IPS-15b (cell line): ENCODE data around the gene MYZAP.

Experiments
- H3K27me3 ChIP-seq: one replicate; pipeline ENCODE4 v1.6.1; 2013; ENCODE audit warnings: low read length; ENCODE audit not compliant: control insufficient read depth, insufficient read depth
- H3K36me3 ChIP-seq: one replicate; pipeline ENCODE4 v1.6.1; 2013; ENCODE audit warnings: low read length; ENCODE audit not compliant: control insufficient read depth, insufficient read depth
- H3K4me1 ChIP-seq: one replicate; pipeline ENCODE4 v1.6.1; 2013; ENCODE audit warnings: mild to moderate bottlenecking, low read length; ENCODE audit not compliant: control insufficient read depth, insufficient read depth
- H3K4me3 ChIP-seq: one replicate; pipeline ENCODE4 v1.5.1; 2013; ENCODE audit warnings: low read depth, low read length
- H3K9ac ChIP-seq: one replicate; pipeline ENCODE4 v1.6.1; 2013; ENCODE audit warnings: low read depth, mild to moderate bottlenecking, low read length
- H3K9me3 ChIP-seq: one replicate; pipeline ENCODE4 v1.6.1; 2013; ENCODE audit warnings: mild to moderate bottlenecking, low read length; ENCODE audit not compliant: control insufficient read depth, insufficient read depth

Gene MYZAP

DNA sequence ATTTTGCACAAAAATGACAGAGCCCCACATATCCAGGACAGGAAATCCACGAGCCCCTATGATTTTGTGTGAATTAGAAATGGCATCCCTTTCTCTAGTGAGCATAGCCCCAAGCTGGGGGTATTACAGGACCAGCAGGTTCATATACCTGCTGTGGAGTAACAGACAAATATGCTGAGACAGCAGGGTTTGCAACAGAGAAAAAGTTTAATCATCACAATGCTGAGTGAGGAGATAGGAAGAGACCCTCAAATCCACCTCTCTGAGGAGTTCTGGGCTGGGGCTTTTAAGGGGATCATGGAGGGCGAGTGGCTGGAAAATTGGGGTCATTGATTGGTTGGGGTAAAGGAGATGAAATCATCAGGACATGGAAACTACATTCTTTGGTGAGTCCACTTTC, 8.4 kb upstream of the MYZAP start:
- H3K9me3 ChIP-seq: no peaks in the 10 kb centered on the region
- no peak overlapping the region for H3K9ac ChIP-seq
- no peaks in the 10 kb centered on the region for H3K4me1 ChIP-seq
- no peaks in the 10 kb centered on the region for H3K36me3 ChIP-seq
- no peak overlapping the region for H3K4me3 ChIP-seq
- H3K27me3 ChIP-seq: no peaks in the 10 kb centered on the region

DNA sequence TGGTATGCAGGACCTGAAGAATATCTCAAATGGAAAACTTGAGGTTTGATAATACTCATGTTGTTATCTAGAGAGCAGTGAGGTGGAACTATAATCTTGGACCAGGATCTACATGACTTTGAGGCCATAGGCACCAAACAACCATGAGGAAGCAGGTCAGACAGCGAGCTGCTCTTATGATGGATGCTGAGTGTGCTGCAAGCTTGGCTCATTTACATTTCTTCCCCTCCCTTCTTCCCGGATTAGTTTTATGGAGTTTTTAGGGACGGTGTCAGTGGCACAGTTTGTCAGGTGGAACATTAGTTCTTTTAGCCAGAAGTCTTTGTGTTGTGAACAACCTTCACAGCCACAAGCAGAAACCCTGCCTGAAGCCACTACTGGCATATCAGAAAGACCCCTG, 8.0 kb upstream of the MYZAP start:
- H3K9me3 ChIP-seq: no peaks in the 10 kb centered on the region
- no peak overlapping the region for H3K4me3 ChIP-seq
- H3K36me3 ChIP-seq: no peaks in the 10 kb centered on the region
- no peaks in the 10 kb centered on the region for H3K27me3 ChIP-seq
- no peaks in the 10 kb centered on the region for H3K4me1 ChIP-seq
- H3K9ac ChIP-seq: no peak overlapping the region

DNA sequence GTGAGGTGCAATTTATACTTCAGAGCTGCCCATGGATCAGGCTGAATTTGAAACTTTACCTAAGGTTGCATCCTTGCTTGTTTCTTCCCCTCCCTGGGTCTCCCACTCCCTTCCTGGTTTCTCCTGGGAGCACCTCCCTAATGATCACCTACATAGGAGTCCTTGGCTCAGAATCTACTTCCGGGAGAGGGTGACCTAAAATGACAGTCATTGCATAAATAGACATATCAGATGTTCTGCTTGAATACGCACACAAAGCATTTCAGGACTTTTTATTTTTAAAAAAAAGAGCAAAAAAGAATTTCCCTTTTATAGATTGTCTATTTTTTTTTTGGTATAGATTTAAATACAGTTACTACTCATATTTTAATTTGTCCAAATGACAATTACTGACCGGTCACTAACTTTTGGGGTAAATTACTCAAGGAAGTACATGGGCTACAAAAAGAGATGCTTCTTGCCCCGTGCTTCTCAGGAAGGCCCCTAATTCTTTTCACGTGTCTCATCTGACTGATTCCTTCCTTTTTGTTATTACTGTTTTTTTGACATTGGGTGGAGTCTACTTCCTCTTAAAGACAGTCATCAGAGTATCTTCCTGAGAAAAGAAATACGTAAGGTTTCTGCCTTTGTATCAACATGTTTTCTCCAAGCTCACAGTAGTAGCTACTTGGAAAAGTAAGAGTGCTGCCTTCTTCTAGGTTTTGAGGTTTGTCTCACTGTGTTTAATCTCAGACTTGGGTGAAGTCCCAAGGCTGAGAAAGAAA, 4.9 kb upstream of the MYZAP start:
- H3K4me1 ChIP-seq: no peaks in the 10 kb centered on the region
- H3K27me3 ChIP-seq: peaks cover 15% of the 10 kb centered on the region
- H3K9me3 ChIP-seq: no peaks in the 10 kb centered on the region
- H3K36me3 ChIP-seq: no peaks in the 10 kb centered on the region
- H3K9ac ChIP-seq: no peak overlapping the region
- H3K4me3 ChIP-seq: no peak overlapping the region

DNA sequence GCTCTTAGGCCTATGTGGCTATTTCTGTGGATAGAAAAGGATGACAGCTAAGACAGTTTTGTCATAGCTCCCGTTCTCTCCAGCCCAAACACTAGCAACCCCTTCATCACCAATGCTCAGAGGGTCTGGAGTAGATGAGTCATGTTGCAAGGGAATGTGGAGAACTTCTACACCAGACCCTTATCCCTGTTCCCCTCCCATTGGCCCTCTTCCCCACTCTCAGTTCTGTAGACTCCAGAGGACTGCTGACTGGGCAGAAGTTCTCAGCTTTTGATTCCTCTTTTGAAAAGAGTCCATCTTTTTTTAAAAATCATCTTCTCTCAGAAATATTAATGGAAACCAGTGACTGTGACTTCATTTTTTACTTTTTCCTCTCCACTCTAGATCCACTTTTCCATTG, 2.4 kb upstream of the MYZAP start:
- H3K36me3 ChIP-seq: no peaks in the 10 kb centered on the region
- H3K9me3 ChIP-seq: no peaks in the 10 kb centered on the region
- H3K9ac ChIP-seq: no peak overlapping the region
- H3K4me1 ChIP-seq: no peaks in the 10 kb centered on the region
- H3K4me3 ChIP-seq: no peak overlapping the region
- peaks cover 26% of the 10 kb centered on the region for H3K27me3 ChIP-seq

DNA sequence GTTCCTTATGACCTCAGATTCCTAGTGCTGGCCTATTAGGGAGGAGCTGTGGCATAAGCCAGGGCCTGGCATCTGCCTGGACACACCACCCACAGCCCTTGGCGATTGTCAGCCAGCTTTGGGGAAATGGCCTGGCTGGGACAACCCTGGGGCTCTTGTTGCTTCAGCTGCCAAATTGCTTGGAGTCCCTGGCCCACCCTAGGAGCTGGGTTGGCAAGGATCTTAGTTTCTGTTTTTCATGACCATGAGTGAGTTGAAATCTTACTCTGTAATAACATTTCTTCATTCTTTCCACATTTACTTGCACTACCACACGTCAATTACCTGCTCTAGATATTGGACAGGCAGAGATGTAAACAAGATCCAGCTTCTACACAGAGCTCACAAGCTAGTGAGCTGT, 1.9 kb upstream of the MYZAP start:
- no peaks in the 10 kb centered on the region for H3K4me1 ChIP-seq

DNA sequence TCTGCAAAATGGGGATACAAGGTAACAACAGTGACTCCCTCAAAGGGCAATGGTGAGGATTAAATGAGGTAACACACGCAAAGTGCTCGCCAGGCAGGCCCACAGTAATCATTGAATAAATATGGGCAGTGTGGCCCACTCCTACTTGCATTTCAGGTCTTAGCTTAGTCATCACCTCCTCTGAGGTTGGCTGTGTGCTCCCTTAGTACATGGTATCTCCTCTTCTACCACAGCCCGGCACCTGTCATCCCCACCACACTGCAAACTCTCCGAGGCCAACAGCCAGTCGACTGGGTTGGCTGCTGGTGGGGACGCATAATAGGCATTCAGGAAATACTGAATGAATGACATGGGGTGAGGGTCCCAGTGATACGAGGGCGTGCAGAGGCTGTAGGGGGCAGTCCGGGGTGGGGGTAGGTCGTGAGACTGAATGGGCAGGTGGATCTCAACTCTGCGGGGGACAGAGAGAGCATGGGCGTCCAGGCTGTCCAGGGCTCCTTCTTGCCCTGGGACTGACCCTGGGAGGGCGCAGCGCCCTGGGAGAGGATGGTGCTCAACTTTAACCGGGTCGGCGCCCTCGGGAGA, 375 bp upstream of the MYZAP start:
- Histone ChIP-seq H3K27me3 (peaks cover 26% of the 10 kb centered on the region), H3K4me3 (peak overlapping the region; percentile 66), H3K9me3 (no peaks in the 10 kb centered on the region), H3K4me1 (no peaks in the 10 kb centered on the region), H3K9ac (no peak overlapping the region), H3K36me3 (no peaks in the 10 kb centered on the region)

More for the DNA sequence above, 1.9 kb upstream of the MYZAP start:
- no peaks in the 10 kb centered on the region for H3K36me3 ChIP-seq
- no peak overlapping the region for H3K9ac ChIP-seq
- peaks cover 26% of the 10 kb centered on the region for H3K27me3 ChIP-seq
- no peaks in the 10 kb centered on the region for H3K9me3 ChIP-seq
- no peak overlapping the region for H3K4me3 ChIP-seq

DNA sequence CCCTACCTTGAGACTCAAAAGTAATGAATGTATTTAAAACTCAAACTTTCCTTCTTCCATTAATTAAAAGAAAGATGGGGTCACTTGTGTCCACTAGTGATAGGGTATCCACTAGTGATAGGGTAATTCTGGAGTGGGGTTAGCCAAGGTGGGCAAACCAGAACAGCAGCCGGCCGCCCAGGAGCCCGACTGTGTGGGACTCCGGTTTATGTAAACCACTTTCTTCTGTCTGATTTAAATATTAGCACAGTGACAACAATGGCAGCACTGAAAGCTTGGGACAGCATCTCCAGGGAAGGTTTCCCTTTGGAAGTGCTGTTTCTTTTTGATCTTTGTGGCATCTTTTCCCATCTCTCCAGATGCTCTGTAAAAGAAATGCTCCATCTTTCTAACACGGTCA, 722 bp downstream of the MYZAP start:
- no peaks in the 10 kb centered on the region for H3K9me3 ChIP-seq
- H3K27me3 ChIP-seq: peaks cover 26% of the 10 kb centered on the region
- H3K4me3 ChIP-seq: peak overlapping the region; percentile 66
- H3K36me3 ChIP-seq: no peaks in the 10 kb centered on the region
- H3K4me1 ChIP-seq: no peaks in the 10 kb centered on the region
- H3K9ac ChIP-seq: no peak overlapping the region

DNA sequence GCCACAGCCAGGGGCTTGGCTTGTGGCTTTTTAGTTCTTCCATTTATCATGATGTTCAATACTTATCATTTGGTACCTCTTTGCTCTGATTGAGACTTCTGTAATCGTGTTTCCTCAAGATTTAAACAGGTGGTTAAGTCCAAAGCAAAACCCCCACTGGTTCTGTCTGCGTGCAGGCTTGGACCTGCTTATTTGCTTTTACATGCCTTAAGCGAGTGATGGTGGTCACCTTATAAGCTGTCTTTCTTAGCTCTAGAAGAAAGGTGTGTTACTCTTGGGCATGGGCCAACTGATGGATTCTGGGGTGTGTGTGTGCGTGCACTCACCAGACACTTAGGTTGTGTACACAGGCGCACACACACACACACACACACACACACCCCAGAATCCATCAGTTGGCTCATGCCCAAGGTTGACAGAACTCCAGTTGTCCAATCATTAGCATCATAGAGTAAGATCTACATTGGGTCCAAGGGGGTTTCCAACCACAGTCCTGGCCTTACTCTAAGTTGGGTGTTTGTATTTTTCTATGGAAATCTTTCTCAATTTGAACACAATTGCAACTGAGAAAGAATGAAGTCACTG, 1.2 kb downstream of the MYZAP start:
- Histone ChIP-seq H3K9ac (no peak overlapping the region), H3K4me1 (no peaks in the 10 kb centered on the region), H3K36me3 (no peaks in the 10 kb centered on the region), H3K9me3 (no peaks in the 10 kb centered on the region), H3K4me3 (no peak overlapping the region), H3K27me3 (peaks cover 26% of the 10 kb centered on the region)

DNA sequence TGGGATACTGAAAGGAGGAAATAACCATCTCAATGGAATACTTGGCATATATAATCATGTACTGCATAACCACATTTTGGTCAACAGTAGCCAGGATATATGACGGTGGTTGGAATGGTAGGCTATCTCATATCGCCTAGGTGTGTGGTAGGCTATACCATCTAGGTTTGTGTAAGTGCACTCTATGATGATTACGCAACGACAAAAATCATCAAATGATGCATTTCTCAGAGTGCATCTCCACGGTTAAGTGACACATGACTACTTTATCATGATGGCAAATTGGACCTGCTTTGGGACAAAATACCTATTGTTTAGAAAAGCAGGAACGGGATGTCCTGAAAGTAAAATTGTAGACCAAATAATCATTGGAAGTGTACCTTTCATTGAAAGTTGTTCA, 2.8 kb downstream of the MYZAP start:
- Histone ChIP-seq H3K9ac (no peak overlapping the region), H3K27me3 (peaks cover 23% of the 10 kb centered on the region), H3K4me1 (peaks cover under 1% of the 10 kb centered on the region), H3K4me3 (no peak overlapping the region), H3K9me3 (no peaks in the 10 kb centered on the region), H3K36me3 (no peaks in the 10 kb centered on the region)

DNA sequence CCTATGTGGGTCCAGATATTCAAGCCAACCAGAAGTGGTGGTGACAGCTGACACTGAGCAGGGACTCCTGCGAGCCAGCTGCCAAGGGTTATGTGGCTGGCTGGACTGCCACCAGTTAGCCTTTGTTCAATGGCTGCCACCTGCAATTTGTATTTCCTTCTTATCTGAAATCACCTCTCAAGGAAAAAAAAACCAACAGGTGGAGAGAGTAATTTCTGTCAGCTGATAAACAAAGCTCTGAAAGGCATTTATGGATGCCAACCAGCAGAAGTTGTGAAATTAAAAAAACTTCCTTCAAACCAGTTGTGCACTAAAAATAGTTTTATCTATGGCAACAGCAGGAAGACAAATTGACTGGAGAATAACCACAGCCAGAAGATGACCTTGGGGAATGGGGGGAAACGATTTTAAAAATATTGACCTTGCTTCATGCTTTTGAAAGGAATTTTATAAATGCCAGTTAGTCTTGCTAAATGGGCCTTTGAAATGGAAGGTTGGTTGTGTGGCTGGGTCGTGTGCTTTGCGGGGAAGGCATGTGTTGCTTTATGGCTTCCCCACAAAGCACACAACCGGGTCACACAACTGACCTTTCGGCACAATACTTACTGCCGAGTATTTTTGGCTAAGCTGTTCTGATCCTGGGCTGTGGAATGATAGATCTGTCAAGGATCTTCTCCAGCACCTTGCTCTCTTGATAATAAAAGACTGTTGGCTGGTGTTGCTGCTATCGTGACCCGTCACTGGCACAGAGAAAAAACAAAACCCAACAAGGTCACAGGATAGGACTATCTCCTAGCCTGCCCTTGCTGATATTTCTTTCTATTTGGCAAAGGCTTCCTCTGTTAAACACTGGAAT, 3.5 kb downstream of the MYZAP start:
- peaks cover 20% of the 10 kb centered on the region for H3K27me3 ChIP-seq
- H3K9ac ChIP-seq: no peak overlapping the region
- H3K9me3 ChIP-seq: no peaks in the 10 kb centered on the region
- H3K4me3 ChIP-seq: no peak overlapping the region
- no peaks in the 10 kb centered on the region for H3K36me3 ChIP-seq
- H3K4me1 ChIP-seq: peaks cover 4% of the 10 kb centered on the region

DNA sequence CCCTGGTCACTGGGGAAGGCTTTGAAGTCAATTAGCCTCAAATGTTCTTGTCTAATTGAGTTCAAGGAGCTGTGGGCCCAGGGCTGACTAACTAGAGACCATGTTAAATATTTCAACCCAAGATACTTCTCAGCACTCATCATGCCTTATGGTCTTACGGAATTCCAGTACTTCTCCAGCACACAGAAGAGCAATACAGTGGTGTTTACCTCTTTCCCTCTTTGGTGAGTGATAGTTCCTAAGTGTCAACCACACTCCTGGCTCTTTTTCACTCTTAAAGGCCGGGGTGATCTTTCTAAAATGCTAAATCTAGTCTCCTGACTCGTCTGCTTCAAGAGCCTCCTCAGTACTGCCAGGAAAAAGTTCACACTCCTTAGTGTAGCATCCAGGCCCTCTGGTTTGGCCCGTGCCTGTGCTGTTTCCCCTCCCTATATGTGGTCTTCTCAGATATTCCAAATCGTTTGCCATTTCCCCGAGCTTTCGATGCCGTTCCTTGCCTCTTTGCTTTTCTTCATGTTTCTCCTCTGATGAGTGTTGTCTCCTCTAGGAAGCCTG, 4.7 kb downstream of the MYZAP start:
- Histone ChIP-seq H3K9me3 (no peaks in the 10 kb centered on the region), H3K27me3 (peaks cover 10% of the 10 kb centered on the region), H3K9ac (no peak overlapping the region), H3K36me3 (no peaks in the 10 kb centered on the region), H3K4me3 (no peak overlapping the region), H3K4me1 (peaks cover 4% of the 10 kb centered on the region)
